GM18867 (cell line): Measurements from ENCODE around the gene HSFY1.
"Not testable (repeated sequence)": the region's sequence is repeated elsewhere in the genome, so short reads cannot be mapped to it uniquely, and the experiment has no call there.

Experiments
- ATAC-seq: cut with Tn5 transposase; IDR thresholded peaks from one replicate; pipeline ENCODE4 v1.9.1; 2021; ENCODE audit warnings: mild to moderate bottlenecking, moderate library complexity; ENCODE audit not compliant: unreplicated experiment

HSFY1 gene

GRCh38 chrY:18546420-18546819, at the start of gene HSFY1:
Gene HSFY1, plus strand, starts transcription at chrY:18546720. Its CDS starts 68 bp downstream, at chrY:18546788.
- not testable (repeated sequence) for ATAC-seq

- not testable (repeated sequence) for ATAC-seq
Observed at GRCh38 chrY:18504266-18504665, 42.3 kb upstream of the HSFY1 start.

GRCh38 chrY:18530995-18531655, 15.4 kb upstream of the HSFY1 start:
- ATAC-seq = not testable (repeated sequence)

GRCh38 chrY:18538952-18539351, 7.6 kb upstream of the HSFY1 start:
- ATAC-seq = not testable (repeated sequence)

DNA sequence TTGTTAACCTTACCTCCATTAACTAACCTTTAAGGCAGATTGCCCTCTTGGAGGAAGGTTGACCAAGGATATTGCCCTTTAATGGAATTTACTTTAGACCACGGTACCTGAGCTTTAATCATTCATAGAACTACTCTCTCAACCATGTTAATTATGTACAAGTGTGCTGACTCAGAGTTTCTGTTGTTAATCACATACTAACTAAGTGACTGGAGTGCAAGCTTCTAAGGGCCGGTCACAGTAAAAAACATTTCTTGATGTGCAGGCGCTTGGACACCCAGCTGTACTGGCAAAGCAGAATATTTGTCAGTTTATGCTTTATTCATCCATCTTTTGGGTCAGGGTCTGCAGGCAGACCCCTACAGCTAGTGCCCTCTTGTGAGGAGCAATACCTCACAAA, 6.6 kb downstream of the HSFY1 start:
- ATAC-seq = not testable (repeated sequence)

- not testable (repeated sequence) for ATAC-seq
Observed at GRCh38 chrY:18565915-18566314, 19.4 kb downstream of the HSFY1 start.
